SHP77 (cell line): ENCODE measurements around the gene GRIN2A.
"Not testable (repeated sequence)": the region's sequence is repeated elsewhere in the genome, so short reads cannot be mapped to it uniquely, and the experiment has no call there.

Source experiments
- DNase-seq, 2 experiments: peaks; one replicate each; lab custom pipeline; 2025; lab: John Stamatoyannopoulos, UW

The GRIN2A gene

GRCh38 chr16:9913604-9914326 lies 268.5 kb downstream of the GRIN2A start:
- DNase-seq, result no peak

DNA sequence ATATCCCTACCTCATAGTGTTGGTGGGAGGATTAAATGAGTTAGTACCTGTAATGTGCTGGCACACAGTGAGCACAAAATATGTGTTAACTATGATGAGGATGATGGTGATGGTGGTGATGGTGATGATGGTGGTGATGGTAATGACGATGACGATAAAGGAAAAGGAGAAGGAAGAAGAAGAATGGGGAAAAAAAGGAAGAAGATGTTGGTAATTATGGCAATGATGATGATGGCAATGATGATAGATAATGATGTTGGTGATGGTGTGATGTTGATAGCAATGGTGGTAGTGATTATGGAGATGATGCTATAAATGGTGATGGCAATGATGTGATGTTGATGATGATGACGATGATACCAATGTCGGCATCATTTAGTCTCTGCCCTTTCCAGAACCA lies 270.2 kb downstream of the GRIN2A start:
- DNase-seq, result no peak

- no peak for DNase-seq
These were observed 271.0 kb downstream of the GRIN2A start for GRCh38 chr16:9911231-9911630.

- DNase-seq, result no peak
These were observed 273.0 kb downstream of the GRIN2A start for GRCh38 chr16:9909072-9909825.

- DNase-seq, result no peak
These were observed 273.6 kb downstream of the GRIN2A start for GRCh38 chr16:9908613-9909012.

DNA sequence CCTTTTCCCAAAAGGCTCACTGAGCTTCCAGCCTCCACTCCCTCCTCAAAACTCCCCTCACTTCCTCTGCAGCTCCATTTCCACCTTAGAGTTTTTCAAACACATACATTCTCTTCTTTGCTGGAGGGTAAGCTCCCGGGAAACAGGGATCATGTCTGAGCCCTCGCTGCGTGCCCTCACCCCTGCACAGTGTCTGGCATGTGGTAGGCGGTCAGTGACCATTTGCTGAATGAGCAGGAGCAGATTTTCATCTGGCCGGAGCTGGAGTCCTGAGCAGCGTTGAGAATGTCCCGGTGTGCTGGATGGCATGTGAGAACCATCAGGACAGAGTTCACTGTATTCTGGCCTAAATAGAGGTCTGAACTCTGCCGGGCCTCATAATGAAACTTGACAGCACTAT lies 274.5 kb downstream of the GRIN2A start:
- no peak for DNase-seq

DNA sequence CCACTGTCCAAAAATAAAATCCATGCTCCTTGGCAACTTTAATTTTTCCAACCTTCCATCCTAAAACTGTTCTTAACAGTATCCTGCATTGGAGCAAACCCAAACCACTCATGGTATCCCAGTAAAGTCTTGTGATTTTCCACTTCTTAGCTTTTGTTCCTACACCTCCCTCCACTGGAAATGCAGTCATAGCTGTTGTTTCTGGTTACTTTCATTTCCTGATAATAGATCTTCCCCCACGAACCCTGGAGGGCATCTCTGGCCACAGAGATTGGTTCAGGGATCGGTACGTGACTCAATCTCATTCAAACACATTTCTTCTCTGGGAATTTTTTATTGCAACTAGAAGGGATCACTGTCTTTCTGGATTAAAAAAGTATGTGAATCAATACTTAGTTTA lies 276.0 kb downstream of the GRIN2A start:
- no peak for DNase-seq

- DNase-seq, result no peak
These were observed 277.7 kb downstream of the GRIN2A start for GRCh38 chr16:9904526-9904925.

DNA sequence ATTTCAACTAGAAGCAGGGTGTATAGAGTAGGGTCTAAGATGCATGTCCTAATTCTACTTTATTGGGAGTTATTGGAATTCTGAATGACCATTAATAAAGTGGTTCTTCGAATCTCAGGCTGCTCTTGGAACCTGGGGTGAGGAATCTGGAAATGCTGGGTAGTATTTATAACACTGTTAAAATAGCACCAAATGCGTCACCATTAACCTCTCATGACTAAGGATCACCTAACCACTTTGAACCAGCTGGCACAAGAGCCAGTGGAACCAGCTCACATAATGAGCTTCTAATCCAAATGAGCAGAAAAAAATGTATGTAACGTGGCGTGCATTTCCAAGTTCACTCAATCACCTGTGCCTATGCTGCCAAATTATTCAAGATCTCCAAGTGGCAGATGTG lies 281.7 kb downstream of the GRIN2A start:
- DNase-seq, result no peak

DNA sequence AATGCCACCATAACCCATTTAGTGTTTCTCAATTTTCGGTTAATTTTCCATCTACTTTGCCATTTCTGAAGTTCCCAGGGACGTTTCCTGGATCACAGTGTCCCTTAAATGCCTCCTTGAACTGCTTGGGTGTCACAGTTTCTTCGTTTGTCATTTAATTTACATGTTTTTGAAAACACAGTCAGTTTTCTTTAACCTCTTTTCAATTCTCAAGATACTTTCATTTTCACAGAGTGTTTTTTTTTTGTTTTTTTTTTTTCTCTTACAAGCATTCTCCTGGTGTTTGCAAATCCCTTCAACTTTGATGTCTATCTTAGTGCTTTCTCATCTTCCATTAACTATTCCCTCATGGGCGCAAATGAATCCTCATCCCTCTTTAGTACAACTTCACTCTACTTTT lies 283.7 kb downstream of the GRIN2A start:
- DNase-seq, result no peak

- DNase-seq, result no peak
These were observed 284.1 kb downstream of the GRIN2A start for GRCh38 chr16:9898124-9898523.

DNA sequence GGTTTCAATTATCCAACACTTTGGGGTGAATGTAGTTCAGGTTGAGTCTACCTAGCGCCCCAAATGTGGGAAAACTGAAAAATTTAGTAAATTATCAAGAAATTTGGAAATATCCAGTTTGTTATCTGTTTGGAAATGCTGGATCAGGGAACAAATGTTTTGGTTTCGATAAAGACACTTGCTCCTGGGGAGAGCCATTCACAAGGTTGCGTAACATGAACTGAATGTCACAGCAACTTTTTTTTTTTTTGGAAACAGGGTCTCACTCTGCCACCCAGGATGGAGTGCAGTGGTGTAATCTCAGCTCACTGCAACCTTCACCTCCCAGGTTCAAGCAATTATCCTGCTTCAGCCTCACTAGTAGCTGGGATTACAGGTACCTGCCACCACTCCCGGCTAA lies 286.4 kb downstream of the GRIN2A start:
- no peak for DNase-seq

- no peak for DNase-seq
These were observed 296.4 kb downstream of the GRIN2A start for GRCh38 chr16:9885876-9886275.

DNA sequence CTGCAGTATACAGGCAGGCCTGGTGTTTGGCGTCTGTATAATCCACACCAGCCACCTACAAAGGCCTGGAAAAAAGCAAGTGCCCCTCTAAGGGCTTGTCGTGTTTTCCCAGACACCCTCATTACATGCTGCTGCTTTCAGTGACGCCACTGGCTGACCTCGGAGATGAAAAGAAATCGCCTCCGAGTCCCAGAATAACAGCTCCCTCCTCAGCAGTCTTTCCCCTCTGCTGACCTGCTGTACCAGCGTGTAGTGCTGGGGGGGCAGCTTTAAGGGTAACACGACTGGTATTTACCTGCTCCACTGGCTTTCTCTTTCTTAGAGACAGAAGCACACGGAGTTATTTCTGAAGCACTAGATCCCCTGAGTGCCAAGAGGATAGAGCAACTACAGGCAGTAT lies 296.8 kb downstream of the GRIN2A start:
- no peak for DNase-seq

DNA sequence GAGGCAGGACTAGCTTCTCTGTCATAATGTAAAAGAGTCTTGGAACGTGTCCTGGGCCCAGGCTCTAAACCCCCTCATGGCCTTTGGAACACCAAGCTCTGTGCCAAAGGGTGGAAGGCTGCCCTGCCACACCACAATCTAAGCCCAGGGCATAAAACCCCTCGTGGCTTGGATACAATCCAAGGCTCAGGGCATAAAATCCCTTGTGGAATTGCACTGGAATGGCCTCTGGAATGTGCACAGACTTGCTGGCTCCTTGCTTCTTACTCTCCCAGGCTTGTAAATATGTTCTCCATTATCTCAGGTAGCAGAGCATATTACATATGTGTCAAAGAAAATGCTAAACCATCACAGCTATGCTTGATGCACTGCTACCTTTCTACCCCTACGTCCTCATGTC lies 306.2 kb downstream of the GRIN2A start:
- DNase-seq, result not testable (repeated sequence)

GRCh38 chr16:9874219-9874618 lies 308.0 kb downstream of the GRIN2A start:
- no peak for DNase-seq

DNA sequence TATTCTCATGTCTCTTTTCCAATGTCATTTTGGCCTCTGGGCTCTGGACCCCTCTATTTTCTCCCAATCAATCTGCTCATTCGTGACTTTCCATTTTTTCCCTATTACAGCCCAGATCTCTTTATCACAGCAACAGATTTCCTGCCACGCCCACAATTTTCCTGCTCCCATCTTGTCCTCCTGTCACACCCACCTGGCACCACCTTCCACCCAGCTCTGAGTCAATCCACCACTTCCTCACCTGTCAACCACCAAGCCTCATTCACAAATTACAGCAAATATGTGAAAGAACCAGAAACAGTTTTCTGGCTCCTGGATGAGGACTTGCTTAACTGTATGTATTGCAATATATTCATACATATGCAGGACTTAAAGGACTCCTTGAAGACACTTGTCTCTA lies 311.3 kb downstream of the GRIN2A start:
- no peak for DNase-seq

DNA sequence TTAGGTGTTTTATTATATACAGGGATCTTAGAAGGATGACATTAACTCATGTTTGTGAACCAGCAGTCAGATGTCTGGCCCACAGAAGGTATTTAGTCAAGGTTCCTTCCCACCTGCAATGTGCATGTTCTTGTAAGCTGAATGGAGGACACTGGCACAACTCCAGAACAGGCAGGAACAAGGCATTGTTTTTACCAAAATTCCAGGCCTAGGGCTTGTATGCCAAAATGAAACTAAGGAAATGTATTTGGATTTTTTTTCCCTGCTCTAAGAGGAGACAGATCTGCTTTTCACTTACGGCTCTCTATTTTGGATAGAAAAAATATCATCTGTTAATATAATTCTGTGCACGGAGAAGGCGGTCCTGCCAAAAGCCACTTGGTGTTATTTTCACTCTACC lies 312.5 kb downstream of the GRIN2A start:
- no peak for DNase-seq

DNA sequence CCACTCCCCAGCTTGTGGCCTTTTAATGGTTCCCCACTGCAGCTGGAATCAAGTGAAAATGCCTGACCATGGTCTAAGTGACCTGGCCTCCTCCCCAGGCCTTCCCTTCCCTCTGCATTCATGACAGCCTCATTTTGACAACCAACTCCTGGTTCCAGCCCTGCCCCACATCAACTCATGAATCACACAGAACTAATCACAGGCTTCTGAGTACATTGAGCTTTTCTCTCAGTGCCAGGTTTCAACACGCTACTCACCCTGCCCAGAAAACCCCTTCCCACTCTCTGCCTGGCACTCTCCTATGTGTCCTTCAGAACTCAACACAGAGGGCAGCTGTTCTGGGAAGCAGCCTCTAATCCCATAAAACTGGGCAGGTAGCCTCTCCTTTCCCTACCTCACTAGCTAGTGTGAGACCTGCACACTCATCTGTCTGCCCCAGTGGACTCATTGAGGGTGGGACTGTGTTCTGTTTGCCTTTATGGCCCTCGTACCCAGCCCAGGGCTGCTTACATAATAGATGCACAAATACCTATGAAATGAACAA lies 313.6 kb downstream of the GRIN2A start:
- DNase-seq, result no peak

DNA sequence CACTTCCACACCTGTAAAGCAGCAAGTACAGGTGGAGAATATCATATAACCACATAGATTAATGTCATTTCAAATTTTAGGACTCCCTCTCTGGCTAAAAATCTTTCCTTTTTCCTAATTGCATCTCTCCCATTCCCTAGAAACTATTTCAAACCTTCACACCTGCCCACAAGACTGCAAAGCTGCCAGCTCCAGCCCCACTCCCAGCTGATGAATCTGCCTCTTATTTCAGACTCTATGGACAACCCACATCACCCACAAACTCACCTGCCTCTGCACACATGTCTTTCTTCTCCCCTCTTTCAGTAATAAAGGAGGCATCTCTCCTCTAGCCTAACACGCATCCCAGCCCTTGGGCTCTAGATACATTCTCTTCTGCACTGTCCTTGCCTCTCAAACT lies 315.1 kb downstream of the GRIN2A start:
- DNase-seq, result no peak

DNA sequence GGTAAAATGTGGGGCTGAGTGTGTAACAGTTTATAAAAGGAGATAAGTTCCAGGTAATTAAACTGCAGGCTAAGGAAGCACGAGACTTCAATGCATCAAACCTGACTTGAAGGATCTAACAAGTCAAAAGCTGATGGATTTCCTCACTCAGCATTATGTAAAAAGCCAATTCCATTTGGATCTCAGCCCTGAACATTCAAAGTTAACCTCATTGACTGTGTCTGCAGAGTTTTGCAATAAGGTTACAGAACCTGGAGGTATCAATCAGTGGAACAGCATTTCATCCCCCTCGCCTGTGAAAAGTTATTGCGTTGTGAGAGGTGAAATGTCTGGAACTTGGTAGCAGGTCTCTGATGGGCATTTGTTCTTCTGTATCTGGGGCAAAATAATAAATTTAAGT lies 317.8 kb downstream of the GRIN2A start:
- no peak for DNase-seq

- no peak for DNase-seq
These were observed 319.9 kb downstream of the GRIN2A start for GRCh38 chr16:9862327-9862726.

- DNase-seq, result no peak
These were observed 321.4 kb downstream of the GRIN2A start for GRCh38 chr16:9860876-9861275.
